ENCODE results near the gene NR3C2. TPM values are rescaled to one million over a fixed set of nuclear protein-coding genes. Genes with fewer than 3 reads are reported as not detected.

NR3C2 gene
- total and polyA plus RNA-seq, 4 donors = 2.0 to 11.5 (median 3.2) TPM

- 96% methylated on average over 4 of the region's 4 CpGs for WGBS
- no peak for DNase-seq (ENCODE audit: low spot score)
- TF ChIP-seq TAF1 (conservative IDR thresholded peaks at IDR 0.05) (no peak), SP1 (IDR thresholded peaks at IDR 0.05) (no peak), HNF4G (IDR thresholded peaks at IDR 0.05) (no peak), GABPA (IDR thresholded peaks at IDR 0.05 in 1 of 2, conservative IDR thresholded peaks at IDR 0.05 in 1 of 2) (no peak), ZBTB33 (IDR thresholded peaks at IDR 0.05) (no peak), RAD21 (IDR thresholded peaks at IDR 0.05) (no peak), FOXA2 (IDR thresholded peaks at IDR 0.05) (no peak), CTCF (IDR thresholded peaks at IDR 0.05; ENCODE audit: low read depth, low read length, missing input control) (no peak), YY1 (IDR thresholded peaks at IDR 0.05) (no peak), EGR1 (IDR thresholded peaks at IDR 0.05; ENCODE audit: low read depth in 2 of 2) (no peak), JUND (IDR thresholded peaks at IDR 0.05) (no peak), HNF4A (conservative IDR thresholded peaks at IDR 0.05) (no peak), FOXA1 (IDR thresholded peaks at IDR 0.05) (no peak), MAX (IDR thresholded peaks at IDR 0.05) (no peak), RXRA (IDR thresholded peaks at IDR 0.05) (no peak), REST (IDR thresholded peaks at IDR 0.05) (no peak), NR2F2 (IDR thresholded peaks at IDR 0.05) (no peak)
- H3K9ac ChIP-seq (ENCODE audit: low read depth in 1 of 2, low read length in 2 of 2) = no peak overlapping the region
- H3K4me1 ChIP-seq (ENCODE audit: control insufficient read depth in 4 of 4, insufficient read depth in 4 of 4, low read length in 3 of 4) = no peaks in the 10 kb centered on the region
- H3K36me3 ChIP-seq (ENCODE audit: control insufficient read depth in 4 of 4, insufficient read depth in 3 of 4, low read depth in 1 of 4, low read length in 3 of 4) = no peaks in the 10 kb centered on the region
- H3K4me3 ChIP-seq (ENCODE audit: low read depth in 1 of 3, low read length in 3 of 3) = no peak overlapping the region
- no peak overlapping the region for H3K27ac ChIP-seq (ENCODE audit: low read depth in 1 of 2, low read length in 2 of 2)
- no peaks in the 10 kb centered on the region for H3K9me3 ChIP-seq (ENCODE audit: control insufficient read depth in 4 of 4, low read length in 3 of 4)
- H3K27me3 ChIP-seq (ENCODE audit: control insufficient read depth in 4 of 4, insufficient read depth in 4 of 4, low read length in 3 of 4) = no peaks in the 10 kb centered on the region
These were observed 74.5 kb downstream of the NR3C2 start for GRCh38 chr4:148367756-148368155.

- TF ChIP-seq FOXA2 (IDR thresholded peaks at IDR 0.05) (no peak), EGR1 (IDR thresholded peaks at IDR 0.05; ENCODE audit: low read depth in 2 of 2) (no peak)
- H3K27me3 ChIP-seq (ENCODE audit: control insufficient read depth in 4 of 4, insufficient read depth in 4 of 4, low read length in 3 of 4) = no peaks in the 10 kb centered on the region
- no peak overlapping the region for H3K27ac ChIP-seq (ENCODE audit: low read depth in 1 of 2, low read length in 2 of 2)
- H3K9me3 ChIP-seq (ENCODE audit: control insufficient read depth in 4 of 4, low read length in 3 of 4) = no peaks in the 10 kb centered on the region
- DNase-seq (ENCODE audit: low spot score) = no peak
- H3K36me3 ChIP-seq (ENCODE audit: control insufficient read depth in 4 of 4, insufficient read depth in 3 of 4, low read depth in 1 of 4, low read length in 3 of 4) = no peaks in the 10 kb centered on the region
- no peak overlapping the region for H3K9ac ChIP-seq (ENCODE audit: low read depth in 1 of 2, low read length in 2 of 2)
- no peak overlapping the region for H3K4me3 ChIP-seq (ENCODE audit: low read depth in 1 of 3, low read length in 3 of 3)
- H3K4me1 ChIP-seq (ENCODE audit: control insufficient read depth in 4 of 4, insufficient read depth in 4 of 4, low read length in 3 of 4) = no peaks in the 10 kb centered on the region
These were observed 76.0 kb downstream of the NR3C2 start for GRCh38 chr4:148366251-148366650.
